ENCODE results near the gene TAX1BP1.

DNA sequence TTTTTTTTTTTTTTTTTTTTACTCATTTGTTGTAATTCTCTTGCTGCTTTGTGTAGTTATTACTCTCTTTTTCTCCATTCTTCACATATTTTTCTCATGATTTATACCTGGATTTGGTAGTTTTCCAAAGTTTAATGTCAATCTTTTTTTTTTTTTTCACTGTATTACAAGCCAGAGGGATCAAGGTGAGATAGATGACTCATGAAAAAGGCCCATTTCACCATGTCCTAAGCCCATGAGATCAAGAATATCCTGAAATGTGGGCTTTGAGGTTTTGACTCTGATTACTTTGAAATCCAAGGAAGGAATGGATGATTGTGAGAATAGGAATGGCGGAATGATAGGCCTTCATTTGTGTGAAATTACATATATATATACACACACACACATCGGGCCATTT lies 31.1 kb downstream of the TAX1BP1 start:
- TF ChIP-seq GATA2 (IDR thresholded peaks at IDR 0.05; ENCODE audit: low read depth, low read length) (no peak), GATA3 (IDR thresholded peaks at IDR 0.05; ENCODE audit: low read depth, low read length) (no peak)

Measured in SH-SY5Y (cell line).